Mucosa of descending colon (tissue), 3 donors: Measurements from ENCODE around the gene SPRR2F. TPM values are rescaled to one million over a fixed set of nuclear protein-coding genes. Genes with fewer than 3 reads are reported as not detected.

Source experiments
- ATAC-seq: fragments of 200-7000 bp; cut with Tn5 transposase; one replicate; pipeline ENCODE4 v1.9.1; 2020; ENCODE audit warnings: mild to moderate bottlenecking, moderate library complexity
- DNase-seq, 3 donors: peaks; one replicate each; pipeline ENCODE4 v3.0.0-alpha.2; 2020
- H3K36me3 ChIP-seq: fragments of 200-600 bp; one replicate; pipeline ENCODE4 v1.8.0; 2021; ENCODE audit warnings: low read depth, mild to moderate bottlenecking
- H3K4me1 ChIP-seq: fragments of 200-600 bp; one replicate; pipeline ENCODE4 v1.8.0; 2021; ENCODE audit warnings: low read depth, mild to moderate bottlenecking
- H3K4me3 ChIP-seq: fragments of 200-600 bp; one replicate; pipeline ENCODE4 v1.8.0; 2021; ENCODE audit warnings: mild to moderate bottlenecking
- H3K9me3 ChIP-seq: fragments of 200-600 bp; one replicate; pipeline ENCODE4 v1.8.0; 2021; ENCODE audit warnings: mild to moderate bottlenecking
- CTCF ChIP-seq: fragments of 200-600 bp; IDR thresholded peaks from one replicate; pipeline ENCODE4 v1.8.0; 2022; ENCODE audit warnings: antibody characterized with exemption, mild to moderate bottlenecking
- intact Hi-C, 2 donors: fragments of 100-400 bp; cut with DNase I in 1 of 2; cut with micrococcal nuclease in 1 of 2; formaldehyde crosslinking; loops; one replicate each; pipeline versions ENCODE4 v1.11.0 to v1.11.1; 2022; cut with DNase I, micrococcal nuclease
- total RNA-seq, 3 donors: library from RNA; stranded (reverse); fragmentation: NEBNext Ultra II Directional in 2 of 3; extraction: Animal tissue kit (Norgen Biotek cat#: 25700) in 2 of 3; gene quantifications; one replicate each; pipeline versions ENCODE4 v1.2.1 to v1.2.4, GENCODE V29; 2021 to 2023
- donor health status: DM: no; HTN: no; CAD: no; lungs with moderate emphysema.
- donor health status: DM: no; HTN: no; CAD: no.
- donor health status: DM: no; HTN: yes; CAD: no.

SPRR2F gene
- total RNA-seq, 3 donors from 2014 or later = not detected

- intact Hi-C loops = no loop called here
- H3K4me1 ChIP-seq = no peaks in the 10 kb centered on the region
- H3K4me3 ChIP-seq = no peak overlapping the region
- DNase-seq (no peak), ATAC-seq (no peak)
- H3K9me3 ChIP-seq = no peaks in the 10 kb centered on the region
- TF ChIP-seq CTCF = no peak
- H3K36me3 ChIP-seq = no peaks in the 10 kb centered on the region
Measured at GRCh38 chr1:153070243-153070642, 43.1 kb downstream of the SPRR2F start.

Other genes starting within 250 kb of the SPRR2F start
- gene SMCP, start 235.2 kb downstream of the SPRR2F start, total RNA-seq = not detected
- gene IVL, start 205.0 kb downstream of the SPRR2F start, total RNA-seq = not detected
- gene SPRR5, start 166.3 kb downstream of the SPRR2F start, total RNA-seq = not detected
- not detected for gene SPRR4, start 142.9 kb downstream of the SPRR2F start, total RNA-seq
- gene SPRR1A, start 129.4 kb downstream of the SPRR2F start, total RNA-seq = not detected
- under 1 TPM in 1 of 3 donors, not detected in 2; 0.93 TPM for gene SPRR3, start 111.8 kb downstream of the SPRR2F start, total RNA-seq
- not detected for gene SPRR1B, start 82.3 kb downstream of the SPRR2F start, total RNA-seq
- gene SPRR2D, start 72.4 kb downstream of the SPRR2F start, total RNA-seq = under 1 TPM in 1 of 3 donors, not detected in 2; 0.41 TPM
- gene SPRR2A, start 56.0 kb downstream of the SPRR2F start, total RNA-seq = not detected
- not detected for gene SPRR2B, start 41.9 kb downstream of the SPRR2F start, total RNA-seq
- not detected for gene SPRR2E, start 19.0 kb downstream of the SPRR2F start, total RNA-seq
- gene SPRR2G, start 37.4 kb upstream of the SPRR2F start, total RNA-seq = not detected
- not detected for gene LELP1, start 89.9 kb upstream of the SPRR2F start, total RNA-seq
- not detected for gene PRR9, start 104.1 kb upstream of the SPRR2F start, total RNA-seq
- gene LORICRIN, start 146.2 kb upstream of the SPRR2F start, total RNA-seq = not detected
- not detected for gene PGLYRP3, start 199.4 kb upstream of the SPRR2F start, total RNA-seq
- gene PGLYRP4, start 235.3 kb upstream of the SPRR2F start, total RNA-seq = not detected
- gene S100A9, start 244.3 kb upstream of the SPRR2F start, total RNA-seq = 100 to 1,000 TPM in 1 of 3 donors, 10 to 100 TPM in 1, 1 to 10 TPM in 1; 5.5 to 151 (median 75.0) TPM